Hindlimb muscle (tissue), 1 donor: ENCODE results near the gene POLR2L. TPM values are rescaled to one million over a fixed set of nuclear protein-coding genes. Genes with fewer than 3 reads are reported as not detected.

ENCODE experiments used
- DNase-seq: peaks from one replicate; pipeline ENCODE4 v3.0.0-alpha.2; 2013
- polyA plus RNA-seq: library from polyadenylated mRNA; unstranded; fragments of 120-200 nt; gene quantifications from one replicate; pipeline ENCODE4 v1.2.1, GENCODE V29; 2013; ENCODE audit not compliant: insufficient read length

Gene POLR2L
- polyA plus RNA-seq, 1 donor, result 118 TPM

DNA sequence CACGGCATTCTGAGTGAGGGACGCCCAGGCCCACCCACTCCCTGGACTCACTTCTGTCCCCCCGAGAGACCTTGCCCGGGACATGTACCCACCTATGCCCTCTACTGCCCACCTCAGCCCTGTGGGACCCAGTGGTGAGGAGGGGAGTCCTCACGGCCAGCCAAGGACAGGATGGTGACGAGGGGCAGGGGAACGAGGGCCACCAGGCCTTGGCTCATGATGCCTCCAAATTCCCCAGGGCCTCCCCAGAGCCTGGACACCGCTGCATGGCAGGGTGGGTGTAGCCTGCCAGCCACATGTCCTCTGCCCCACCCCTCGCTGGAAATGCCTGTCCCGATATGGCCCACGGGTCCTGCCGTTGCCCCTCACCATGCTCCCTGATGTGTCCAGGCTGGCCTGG lies 26.5 kb upstream of the POLR2L start:
- no peak for DNase-seq

DNA sequence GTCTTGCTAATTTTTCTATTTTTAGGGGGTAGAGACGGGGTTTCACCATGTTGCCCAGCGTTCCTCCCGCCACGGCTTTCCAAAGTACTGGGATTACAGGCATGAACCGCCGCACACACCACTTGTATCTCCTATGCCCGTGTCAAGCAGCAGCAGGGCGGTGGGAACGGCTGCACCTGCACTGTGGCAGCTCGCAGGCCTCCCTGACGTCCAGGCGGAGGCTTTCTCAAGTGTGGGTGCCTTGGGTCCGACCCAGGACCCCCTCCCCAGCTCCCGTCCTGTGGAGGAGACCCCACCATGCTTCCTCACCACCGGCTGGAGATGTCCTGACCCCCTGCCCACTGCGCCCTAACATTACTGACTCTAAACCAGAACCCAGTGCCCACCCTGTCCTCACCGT lies 26.1 kb upstream of the POLR2L start:
- DNase-seq, result no peak

- no peak for DNase-seq
These were observed 25.6 kb upstream of the POLR2L start for GRCh38 chr11:867856-868358.

DNA sequence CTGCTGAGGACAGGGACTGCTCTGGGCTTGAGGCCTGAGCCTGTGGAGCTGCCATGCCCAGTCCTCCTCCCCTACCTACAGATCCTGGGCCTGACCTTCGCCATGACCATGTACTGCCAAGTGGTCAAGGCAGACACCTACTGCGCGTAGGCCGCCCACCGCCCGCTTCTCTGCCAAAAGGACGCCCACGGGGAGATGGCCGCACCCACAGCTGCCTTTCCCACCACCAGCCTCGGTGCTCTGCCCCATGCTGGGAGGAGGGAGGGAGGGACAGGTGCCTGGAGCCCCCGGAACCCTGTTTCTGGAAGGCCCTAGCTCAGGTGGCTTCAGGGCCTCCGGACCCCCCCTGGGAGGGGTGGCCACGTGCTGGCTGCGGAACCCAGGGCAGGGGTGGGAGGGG lies 24.2 kb upstream of the POLR2L start:
- DNase-seq, result no peak

DNA sequence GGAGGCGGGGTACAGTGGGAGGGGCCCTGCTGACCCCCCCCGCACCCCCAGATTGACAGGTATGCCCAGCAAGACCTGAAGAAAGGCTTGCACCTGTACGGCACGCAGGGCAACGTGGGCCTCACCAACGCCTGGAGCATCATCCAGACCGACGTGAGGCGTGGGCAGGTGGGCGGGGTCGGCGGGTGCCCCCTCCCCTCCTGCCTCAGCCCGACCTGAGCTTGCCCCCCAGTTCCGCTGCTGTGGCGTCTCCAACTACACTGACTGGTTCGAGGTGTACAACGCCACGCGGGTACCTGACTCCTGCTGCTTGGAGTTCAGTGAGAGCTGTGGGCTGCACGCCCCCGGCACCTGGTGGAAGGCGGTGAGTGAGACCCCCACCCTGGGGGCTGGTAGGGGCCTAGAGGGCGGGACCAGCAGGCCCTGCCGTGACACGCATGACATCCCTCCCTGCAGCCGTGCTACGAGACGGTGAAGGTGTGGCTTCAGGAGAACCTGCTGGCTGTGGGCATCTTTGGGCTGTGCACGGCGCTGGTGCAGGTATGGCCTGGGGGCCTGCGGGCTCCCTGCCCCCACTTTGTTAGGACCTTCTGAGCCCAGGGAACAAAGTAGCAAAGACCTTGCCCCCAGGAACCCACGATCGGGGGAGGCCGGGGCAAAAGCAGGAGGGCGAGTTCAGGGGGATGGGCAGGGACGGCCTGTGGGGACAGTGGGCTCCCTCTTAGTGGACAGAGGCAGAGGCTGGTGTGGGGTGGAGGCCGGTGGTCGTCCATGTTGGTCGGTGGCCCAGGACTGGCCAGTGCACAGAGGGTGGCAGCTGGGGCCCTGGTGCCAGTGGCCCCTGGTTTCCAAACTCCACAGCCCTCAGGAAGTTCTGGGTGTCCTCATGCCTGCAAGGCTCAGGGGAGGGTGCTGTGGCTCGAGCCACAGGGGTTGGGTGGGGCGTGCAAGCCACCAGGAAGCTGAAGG lies 23.4 kb upstream of the POLR2L start:
- DNase-seq, result no peak

- no peak for DNase-seq
These were observed 22.6 kb upstream of the POLR2L start for GRCh38 chr11:864898-865297.

- no peak for DNase-seq
These were observed 21.8 kb upstream of the POLR2L start for GRCh38 chr11:863910-864827.

- no peak for DNase-seq
These were observed 20.9 kb upstream of the POLR2L start for GRCh38 chr11:863023-863909.

DNA sequence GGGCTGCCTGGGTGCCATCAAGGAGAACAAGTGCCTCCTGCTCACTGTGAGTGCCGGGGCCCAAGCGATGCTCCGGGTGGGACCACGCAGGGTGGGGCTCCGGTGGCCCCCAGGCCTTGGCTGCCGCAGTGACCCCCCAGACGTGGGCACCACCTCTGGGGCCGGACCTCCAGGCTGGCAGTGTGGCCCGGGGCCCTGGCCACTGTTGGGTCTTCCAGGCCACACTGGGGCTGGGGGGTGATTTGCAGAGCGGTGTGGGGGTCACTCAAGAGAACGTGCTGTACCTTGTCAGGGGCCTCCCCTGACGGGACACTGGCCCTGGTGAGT lies 20.3 kb upstream of the POLR2L start:
- DNase-seq, result no peak

DNA sequence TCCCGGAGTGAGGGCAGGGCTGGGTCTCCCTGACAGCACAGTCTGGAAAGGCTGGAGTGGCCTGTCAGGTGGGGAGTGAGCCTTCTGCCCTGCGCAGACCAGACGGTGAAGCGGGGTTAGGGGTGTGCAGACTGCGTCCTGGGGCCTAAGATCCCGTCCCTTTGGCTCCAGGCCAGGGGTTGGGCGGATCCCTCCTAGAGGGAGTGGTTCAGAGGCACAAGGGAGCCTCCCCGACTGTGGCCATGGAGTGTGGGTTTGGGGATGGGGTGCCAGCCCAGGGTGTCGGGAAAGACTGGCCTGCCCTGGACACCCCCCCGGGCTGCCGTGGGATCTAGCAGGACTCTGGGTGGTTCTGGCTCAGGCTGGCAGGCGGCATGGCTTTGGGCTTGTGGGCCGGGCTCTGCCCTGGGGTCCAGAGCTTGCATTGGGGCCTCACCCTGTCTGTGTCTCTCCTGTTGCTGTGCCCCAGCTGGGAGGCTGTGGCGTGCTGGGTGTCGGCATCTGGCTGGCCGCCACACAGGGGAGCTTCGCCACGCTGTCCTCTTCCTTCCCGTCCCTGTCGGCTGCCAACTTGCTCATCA lies 19.8 kb upstream of the POLR2L start:
- no peak for DNase-seq

GRCh38 chr11:861105-861479 lies 18.8 kb upstream of the POLR2L start:
- no peak for DNase-seq

DNA sequence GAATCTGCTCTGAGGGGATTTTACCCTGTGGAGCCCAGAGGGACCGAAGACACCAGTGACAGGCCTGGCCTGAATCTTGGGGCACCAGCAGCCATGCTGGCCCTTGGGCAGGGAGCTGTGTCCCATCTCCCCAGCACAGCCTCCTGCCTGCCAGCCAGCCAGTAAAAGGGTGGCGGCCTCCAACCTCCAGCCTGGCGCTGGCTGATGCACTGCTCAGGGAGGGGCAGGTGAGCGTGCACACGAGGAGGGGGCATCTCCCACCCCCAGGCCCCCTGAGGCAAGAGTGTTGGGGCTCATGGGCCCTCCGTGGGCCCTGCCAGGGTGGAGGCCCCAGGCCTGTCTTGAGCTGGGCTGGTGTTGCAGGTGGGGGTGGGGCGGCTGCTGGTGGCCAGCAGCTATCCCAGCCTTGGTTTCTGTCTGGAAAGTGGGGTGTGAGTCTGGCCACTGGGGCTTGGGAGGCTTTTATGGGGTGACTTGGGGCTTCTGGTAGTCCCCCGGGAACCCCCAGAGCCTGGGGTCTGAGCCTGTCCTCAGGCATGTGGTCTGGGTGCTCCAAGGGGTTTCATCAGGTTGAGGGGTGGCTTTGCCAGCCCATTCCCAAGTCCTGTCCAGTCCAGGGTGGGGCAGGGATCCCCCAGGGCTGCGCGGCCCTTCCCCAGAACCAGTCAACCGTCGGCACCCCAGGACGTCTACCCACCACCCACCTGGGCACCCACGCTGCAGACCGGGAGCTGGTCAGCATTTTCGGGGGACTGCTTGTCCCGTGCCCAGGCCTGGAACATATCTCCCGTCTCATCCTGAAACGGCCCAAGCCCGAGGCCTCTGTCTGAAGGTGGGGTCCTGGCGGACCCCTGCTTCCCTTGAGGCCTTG lies 18.1 kb upstream of the POLR2L start:
- DNase-seq, result no peak

GRCh38 chr11:859394-860131 lies 17.2 kb upstream of the POLR2L start:
- DNase-seq, result peak; percentile 80

GRCh38 chr11:858762-859339 lies 16.5 kb upstream of the POLR2L start:
- DNase-seq, result no peak

GRCh38 chr11:858053-858761 lies 15.9 kb upstream of the POLR2L start:
- no peak for DNase-seq

DNA sequence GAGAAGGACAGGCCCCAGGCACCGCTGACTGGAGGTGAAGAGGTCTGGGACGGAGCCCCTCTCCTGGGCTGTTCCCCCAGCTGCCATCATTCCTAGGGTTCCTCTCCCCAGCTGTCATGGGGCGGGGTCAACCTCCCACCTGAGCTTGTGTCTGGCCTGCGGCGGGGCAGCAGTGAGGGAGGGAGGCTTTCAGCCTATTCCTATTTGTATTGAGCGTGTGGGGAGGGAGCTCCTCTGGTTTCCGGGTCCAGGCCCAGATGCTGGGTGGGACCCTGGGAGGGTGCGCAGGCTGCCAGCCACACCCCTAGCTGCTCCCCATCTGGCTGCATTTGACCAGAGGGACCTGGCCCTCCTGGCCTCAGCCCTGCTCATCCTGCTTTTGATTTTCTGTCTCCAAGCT lies 14.1 kb upstream of the POLR2L start:
- DNase-seq, result no peak

- DNase-seq, result no peak
These were observed 13.5 kb upstream of the POLR2L start for GRCh38 chr11:855796-856195.

DNA sequence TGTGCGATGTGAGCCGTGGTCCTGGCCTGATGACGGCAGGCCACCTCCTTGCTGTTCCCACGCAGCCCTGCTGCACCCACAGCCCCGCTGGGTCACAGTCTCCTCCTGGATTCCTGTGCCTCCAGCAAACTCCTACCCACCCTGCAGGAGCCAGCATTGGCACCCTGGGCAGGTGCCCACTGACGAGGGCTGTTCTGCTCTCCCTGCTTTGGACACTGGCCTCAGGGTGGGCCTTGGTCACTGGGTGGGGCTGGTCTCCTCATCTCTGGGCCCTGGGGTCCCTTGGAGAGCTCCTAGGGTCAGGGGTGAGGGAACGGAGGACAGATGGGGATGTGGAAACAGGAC lies 13.0 kb upstream of the POLR2L start:
- no peak for DNase-seq

DNA sequence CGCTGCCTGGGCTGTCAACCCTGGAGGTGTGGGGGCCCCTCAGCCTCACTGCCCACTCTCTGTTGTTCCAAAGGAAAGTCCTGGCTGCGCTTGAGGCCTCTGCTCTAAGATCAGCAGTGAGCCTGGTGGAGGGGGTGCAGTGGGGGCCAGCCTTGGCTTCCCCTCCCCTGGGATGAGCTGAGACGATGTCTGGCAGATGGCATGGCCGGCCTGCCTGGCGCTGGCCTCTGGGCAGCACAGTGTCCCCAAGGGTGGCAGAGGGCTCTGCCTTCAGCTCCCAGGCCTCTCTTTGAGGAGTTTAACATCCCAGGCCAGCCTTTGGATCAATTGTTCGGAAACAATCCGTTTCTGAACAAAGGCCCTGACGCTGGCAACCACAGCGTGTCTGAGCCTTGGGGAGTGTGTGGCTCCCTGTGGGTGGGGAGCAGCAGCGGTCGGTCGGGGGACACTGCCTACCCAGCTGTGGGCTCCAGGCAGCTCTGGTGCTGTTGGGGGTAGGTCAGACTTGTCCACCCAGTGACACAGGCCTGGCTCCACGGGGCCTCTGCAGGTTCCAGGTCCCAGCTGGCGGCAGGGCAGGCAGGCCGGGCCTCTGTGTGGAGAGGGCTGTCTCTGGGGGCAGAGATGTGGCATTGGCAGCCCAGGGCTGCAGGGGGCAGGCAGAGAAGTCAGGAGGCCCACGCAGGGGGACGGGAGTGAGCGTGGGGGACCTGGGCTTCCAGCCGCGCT lies 12.4 kb upstream of the POLR2L start:
- DNase-seq, result no peak
